Panc1 (cell line): ENCODE results near the gene NFAT5. TPM values are rescaled to one million over a fixed set of nuclear protein-coding genes. Genes with fewer than 3 reads are reported as not detected.

Experiments used
- ATAC-seq: fragments of 200-7000 bp; cut with Tn5 transposase; 2 replicates; pipeline ENCODE4 v1.9.1; 2020; ENCODE audit warnings: mild to moderate bottlenecking, moderate library complexity
- BruUV-seq: library from RNA; stranded (reverse); fragments of 400-500 nt; replicated peaks from 2 replicates; lab custom pipeline; 2021; lab: Mats Ljungman, UMichigan
- CTCF ChIA-PET: fragments of 300-600 bp; sonication (Branson Sonifier 250); formaldehyde crosslinking; loops from one replicate; lab custom pipeline; 2022; ENCODE audit warnings: antibody characterized with exemption; lab: Charles Lee
- POLR2A ChIA-PET: fragments of 300-600 bp; sonication (Branson Sonifier 250); formaldehyde crosslinking; loops from one replicate; lab custom pipeline; 2022; ENCODE audit warnings: antibody characterized with exemption; lab: Charles Lee
- DNase-seq: peaks from one replicate; pipeline ENCODE4 v3.0.0-alpha.2; 2010; ENCODE audit warnings: low read depth, low spot score
- H3K27ac ChIP-seq: 2 replicates; pipeline ENCODE4 v1.5.1; 2011; ENCODE audit warnings: mild to moderate bottlenecking, low read length, inconsistent platforms
- H3K27me3 ChIP-seq: fragments of 200-500 bp; sonication (Bioruptor generic); 2 replicates; pipeline ENCODE4 v1.6.0; 2014; ENCODE audit warnings: low read length, inconsistent platforms; ENCODE audit not compliant: control insufficient read depth, insufficient read depth
- H3K36me3 ChIP-seq: fragments of 200-500 bp; sonication (Bioruptor generic); 2 replicates; pipeline ENCODE4 v1.5.1; 2014; ENCODE audit warnings: inconsistent platforms, mild to moderate bottlenecking, low read length, moderate library complexity; ENCODE audit not compliant: control insufficient read depth, insufficient read depth
- H3K4me1 ChIP-seq: 2 replicates; pipeline ENCODE4 v1.5.1; 2011; ENCODE audit warnings: inconsistent platforms, mild to moderate bottlenecking, low read length, moderate library complexity; ENCODE audit not compliant: control insufficient read depth, insufficient read depth
- H3K4me3 ChIP-seq, 2 experiments: 2 replicates each; pipeline ENCODE4 v1.5.1; 2011 to 2012; ENCODE audit warnings: low read depth in 2 of 2, low read length in 2 of 2, mild to moderate bottlenecking in 2 of 2, inconsistent platforms in 1 of 2, moderate library complexity in 1 of 2
- H3K9me3 ChIP-seq: fragments of 200-500 bp; sonication (Bioruptor generic); 2 replicates; pipeline ENCODE4 v1.5.1; 2014; ENCODE audit warnings: low read depth, mild to moderate bottlenecking, inconsistent platforms, low read length, moderate library complexity; ENCODE audit not compliant: control insufficient read depth, insufficient read depth
- CTCF ChIP-seq: fragments of 450-650 bp; IDR thresholded peaks from 2 replicates; pipeline ENCODE4 v1.5.1; 2017; ENCODE audit warnings: mild to moderate bottlenecking
- POLR2AphosphoS5 ChIP-seq: IDR thresholded peaks from 2 replicates; pipeline ENCODE4 v1.6.1; 2012; ENCODE audit warnings: mild to moderate bottlenecking, low read depth, low read length, moderate library complexity
- REST ChIP-seq, 2 experiments: IDR thresholded peaks; 2 replicates each; pipeline ENCODE4 v1.6.1; 2011 to 2012; ENCODE audit warnings: low read depth in 2 of 2, control low read depth in 1 of 2, low read length in 1 of 2, mild to moderate bottlenecking in 1 of 2, moderate library complexity in 1 of 2; ENCODE audit not compliant: insufficient read depth in 1 of 2
- SIN3A ChIP-seq: IDR thresholded peaks from 2 replicates; pipeline ENCODE4 v1.6.1; 2012; ENCODE audit warnings: low read depth, mild to moderate bottlenecking, low read length, moderate library complexity, borderline replicate concordance; ENCODE audit not compliant: insufficient read depth
- TCF7L2 ChIP-seq: IDR thresholded peaks from 2 replicates; pipeline ENCODE4 v1.6.1; 2011; ENCODE audit warnings: mild to moderate bottlenecking, low read depth, low read length, inconsistent platforms
- in situ Hi-C: cut with HindIII; loops from 2 replicates; pipeline ENCODE4 v1.10.0; 2016; ENCODE audit warnings: low sequenced_read_pairs, low pct_unique_long_range_greater_than_20kb
- intact Hi-C: fragments of 100-400 bp; cut with micrococcal nuclease; formaldehyde crosslinking; loops from one replicate; pipeline ENCODE4 v1.10.0; 2022; ENCODE audit not compliant: unreplicated experiment
- total RNA-seq: library from RNA; stranded (reverse); gene quantifications from one replicate; pipeline ENCODE4 v1.2.1, GENCODE V29; 2021; ENCODE audit not compliant: unreplicated experiment

Gene NFAT5
- total RNA-seq, 1 experiment from 2014 or later: 57.0 TPM

- Histone ChIP-seq H3K4me3 (no peak overlapping the region), H3K36me3 (peaks cover 18% of the 10 kb centered on the region; the same call in 1 of the 2 replicates), H3K27me3 (no peaks in the 10 kb centered on the region), H3K4me1 (peaks cover 8% of the 10 kb centered on the region), H3K27ac (no peak overlapping the region), H3K9me3 (no peaks in the 10 kb centered on the region)
- in situ Hi-C loops (no loop called here), intact Hi-C loops (no loop called here)
- TF ChIP-seq CTCF (no peak), TCF7L2 (no peak), SIN3A (no peak), POLR2AphosphoS5 (no peak), REST (IDR thresholded peaks at IDR 0.05; ENCODE audit: insufficient read depth in 1 of 2, low read depth in 2 of 2, low read length in 1 of 2) (no peak)
- ChIA-PET POLR2A (no interaction called here), CTCF (no interaction called here)
- no TSS peak for BruUV-seq
- no peak for ATAC-seq
- DNase-seq: no peak
These were observed 60.5 kb downstream of the NFAT5 start for GRCh38 chr16:69626256-69626655.

- no peaks in the 10 kb centered on the region for H3K4me1 ChIP-seq
- POLR2A ChIA-PET: no interaction called here
- peaks cover 20% of the 10 kb centered on the region for H3K36me3 ChIP-seq
- H3K4me3 ChIP-seq: no peak overlapping the region
- TF ChIP-seq REST (IDR thresholded peaks at IDR 0.05; ENCODE audit: insufficient read depth in 1 of 2, low read depth in 2 of 2, low read length in 1 of 2) (no peak), POLR2AphosphoS5 (no peak), TCF7L2 (no peak), SIN3A (no peak), CTCF (no peak)
- DNase-seq (no peak), ATAC-seq (no peak)
- intact Hi-C loops: no loop called here
- H3K27me3 ChIP-seq: no peaks in the 10 kb centered on the region
- no peak overlapping the region for H3K27ac ChIP-seq
- in situ Hi-C loops: no loop called here
- BruUV-seq: no TSS peak
- CTCF ChIA-PET: no interaction called here
- no peaks in the 10 kb centered on the region; the same call in 1 of the 2 replicates for H3K9me3 ChIP-seq
These were observed 67.1 kb downstream of the NFAT5 start for GRCh38 chr16:69632828-69633227.
